ENCODE measurements around the gene GADD45G. TPM values are rescaled to one million over a fixed set of nuclear protein-coding genes. Genes with fewer than 3 reads are reported as not detected.

Gene GADD45G
- total RNA-seq, 1 experiment from 2014 or later, result 7.7 TPM

DNA sequence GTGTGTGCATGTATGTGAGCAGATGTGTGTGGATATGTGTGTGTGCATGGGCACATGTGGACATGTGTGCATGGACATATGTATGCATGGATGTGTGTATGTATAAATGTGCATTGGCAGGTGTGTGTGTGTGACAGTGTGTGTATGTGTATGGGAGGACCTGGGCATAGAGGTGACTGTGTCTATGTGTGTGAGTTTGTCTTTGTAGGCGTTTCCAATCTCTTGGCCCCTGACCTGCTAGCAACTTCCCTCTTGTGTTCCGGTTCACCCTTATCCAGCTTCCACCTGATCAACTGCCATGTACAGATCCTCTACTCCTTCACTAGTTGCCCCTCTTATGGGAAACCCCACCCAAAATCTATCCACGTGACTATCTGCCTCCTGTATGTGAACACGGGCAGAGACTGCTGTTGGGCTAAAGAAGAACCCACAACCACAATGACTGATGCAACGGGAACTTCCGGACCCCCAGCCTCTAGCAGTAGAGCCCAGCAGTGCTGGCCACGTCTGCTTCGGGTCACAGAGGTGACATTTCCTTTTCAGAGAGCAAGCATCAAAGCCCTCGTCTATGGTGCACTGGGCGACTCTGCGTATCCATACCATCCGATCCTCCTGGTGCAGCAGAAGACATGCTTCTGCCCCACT lies 24.9 kb upstream of the GADD45G start:
- no peak overlapping the region for H3K27ac Mint-ChIP-seq
- H3K79me1 ChIP-seq (ENCODE audit: insufficient read depth, low read depth, low read length, poor library complexity, severe bottlenecking), result no peaks in the 10 kb centered on the region
- H3K9ac ChIP-seq (ENCODE audit: extremely low read depth, insufficient read length, low read length), result no peak overlapping the region
- H3K9me3 Mint-ChIP-seq, result peaks cover 10 to 12% of the 10 kb centered on the region in 2 experiments
- H3K27me3 Mint-ChIP-seq (ENCODE audit: low read depth), result peaks cover 3% of the 10 kb centered on the region
- no peak overlapping the region for H2BK15ac ChIP-seq (ENCODE audit: low read depth, low read length)
- TF ChIP-seq CTCF (conservative IDR thresholded peaks at IDR 0.05), result no peak
- H2BK20ac ChIP-seq (ENCODE audit: low read depth, low read length, poor library complexity, severe bottlenecking), result no peak overlapping the region
- H2BK120ac ChIP-seq (ENCODE audit: low read depth, low read length, poor library complexity, severe bottlenecking), result no peak overlapping the region
- H3K4me2 ChIP-seq (ENCODE audit: insufficient read depth, insufficient read length, low read length), result no peak overlapping the region
- no peaks in the 10 kb centered on the region for H3K27me3 ChIP-seq (ENCODE audit: insufficient read depth, low read length)
- WGBS (ENCODE audit: extremely low coverage, insufficient read length, low lambda C conversion rate), result no CpG with 5 or more reads among the region's 12 CpGs
- H4K5ac ChIP-seq (ENCODE audit: insufficient read length, low read depth, low read length), result no peak overlapping the region
- H4K91ac ChIP-seq (ENCODE audit: insufficient read length, low read depth, low read length), result no peak overlapping the region
- no peak overlapping the region for H3K56ac ChIP-seq (ENCODE audit: insufficient read length, low read depth, low read length)
- H2BK12ac ChIP-seq (ENCODE audit: insufficient read length, low read depth, low read length), result no peak overlapping the region
- no peak overlapping the region for H3K23ac ChIP-seq (ENCODE audit: insufficient read length, low read depth, low read length)
- H2AK5ac ChIP-seq (ENCODE audit: insufficient read length, low read length), result no peak overlapping the region
- no peaks in the 10 kb centered on the region for H3K79me2 ChIP-seq (ENCODE audit: insufficient read depth, low read length)
- no peaks in the 10 kb centered on the region for H3K9me3 ChIP-seq (ENCODE audit: control insufficient read depth, low read depth, low read length)
- H3K23me2 ChIP-seq (ENCODE audit: insufficient read length, low read depth, low read length, poor library complexity, severe bottlenecking), result no peaks in the 10 kb centered on the region
- no peak overlapping the region for H2BK5ac ChIP-seq (ENCODE audit: insufficient read length, low read length)
- H3T11ph ChIP-seq (ENCODE audit: low read length), result no peak overlapping the region
- no peak overlapping the region for H3K4ac ChIP-seq (ENCODE audit: low read depth, low read length)
- no peaks in the 10 kb centered on the region for H4K20me1 ChIP-seq (ENCODE audit: control insufficient read depth, insufficient read depth, insufficient read length)
- no peak overlapping the region for H3K14ac ChIP-seq (ENCODE audit: insufficient read depth, low read length)
- H3K4me1 ChIP-seq (ENCODE audit: insufficient read depth, low read length), result no peaks in the 10 kb centered on the region
- H3K4me3 Mint-ChIP-seq, result no peak overlapping the region
- no peak for DNase-seq
- H3K36me3 Mint-ChIP-seq (ENCODE audit: insufficient read depth in 1 of 3, low read depth in 3 of 3), result peaks cover 0 to 5% (median 4%) of the 10 kb centered on the region in 3 experiments; a peak in 4 of 7 replicates
- no peak overlapping the region for H3K27ac ChIP-seq (ENCODE audit: insufficient read length, low read depth, low read length)
- no peak overlapping the region for H4K8ac ChIP-seq (replicated peaks; ENCODE audit: insufficient read length, low read depth, low read length)
- no peak overlapping the region for H3K18ac ChIP-seq (ENCODE audit: insufficient read length, low read depth, low read length)
- no peaks in the 10 kb centered on the region; a peak in 1 of 4 replicates for H3K4me1 Mint-ChIP-seq
- H2AFZ ChIP-seq (ENCODE audit: low read length), result no peak overlapping the region
